AG20443 (cell line): ENCODE results near the gene TPCN1.

Experiments used
- DNase-seq: peaks from one replicate; pipeline ENCODE4 v3.0.0; 2012; ENCODE audit warnings: low spot score, mixed read lengths

Gene TPCN1

GRCh38 chr12:113287146-113287898, 66.1 kb downstream of the TPCN1 start:
- no peak for DNase-seq

GRCh38 chr12:113287899-113288282, 66.6 kb downstream of the TPCN1 start:
- no peak for DNase-seq

GRCh38 chr12:113289361-113289760, 68.1 kb downstream of the TPCN1 start:
- DNase-seq, result no peak

- no peak for DNase-seq
These were observed 69.2 kb downstream of the TPCN1 start for GRCh38 chr12:113290506-113290905.

- no peak for DNase-seq
These were observed 70.3 kb downstream of the TPCN1 start for GRCh38 chr12:113291586-113291985.

GRCh38 chr12:113292091-113292490, 70.8 kb downstream of the TPCN1 start:
- peak; percentile 83 for DNase-seq

- no peak for DNase-seq
These were observed 71.3 kb downstream of the TPCN1 start for GRCh38 chr12:113292547-113292946.

GRCh38 chr12:113293100-113293499, 71.8 kb downstream of the TPCN1 start:
- DNase-seq, result no peak

GRCh38 chr12:113295886-113296556, 74.8 kb downstream of the TPCN1 start:
- no peak for DNase-seq

GRCh38 chr12:113296557-113297213, 75.4 kb downstream of the TPCN1 start:
- no peak for DNase-seq

- DNase-seq, result no peak
These were observed 75.9 kb downstream of the TPCN1 start for GRCh38 chr12:113297214-113297587.

GRCh38 chr12:113297621-113298471, 76.6 kb downstream of the TPCN1 start:
- DNase-seq, result no peak

GRCh38 chr12:113298472-113298817, 77.2 kb downstream of the TPCN1 start:
- no peak for DNase-seq

GRCh38 chr12:113298861-113299545, 77.7 kb downstream of the TPCN1 start:
- peak; percentile 67 for DNase-seq

- peak; percentile 95 for DNase-seq
These were observed 78.5 kb downstream of the TPCN1 start for GRCh38 chr12:113299619-113300237.

GRCh38 chr12:113301811-113302210, 80.5 kb downstream of the TPCN1 start:
- no peak for DNase-seq

GRCh38 chr12:113302466-113302865, 81.2 kb downstream of the TPCN1 start:
- DNase-seq, result no peak

GRCh38 chr12:113302886-113303640, 81.8 kb downstream of the TPCN1 start:
- DNase-seq, result no peak

GRCh38 chr12:113305281-113305856, 84.1 kb downstream of the TPCN1 start:
- DNase-seq, result no peak

GRCh38 chr12:113306382-113306781, 85.1 kb downstream of the TPCN1 start:
- DNase-seq, result no peak
